Endothelial cell of umbilical vein (primary cell): ENCODE data around the gene U2AF1.
"Not testable (repeated sequence)": the region's sequence is repeated elsewhere in the genome, so short reads cannot be mapped to it uniquely, and the experiment has no call there.

Source experiments
- EZH2 ChIP-seq: IDR thresholded peaks from 2 replicates; pipeline ENCODE4 v1.6.1; 2012; ENCODE audit warnings: borderline replicate concordance, low read depth, mild to moderate bottlenecking, moderate library complexity, low read length, inconsistent platforms; ENCODE audit not compliant: severe bottlenecking
- POLR2A ChIP-seq: IDR thresholded peaks from 2 replicates; pipeline ENCODE4 v1.6.1; 2012; ENCODE audit warnings: low read depth, mild to moderate bottlenecking, control low read depth, low read length
- TF ChIP-seq, protein P1 (sequence below), 2 donors: IDR thresholded peaks; 1 replicate in 1 of 2; 2 replicates in 1 of 2; pipeline ENCODE4 v1.5.1; 2011; ENCODE audit warnings: low read length in 2 of 2, mild to moderate bottlenecking in 2 of 2, moderate library complexity in 2 of 2, control low read depth in 1 of 2, inconsistent platforms in 1 of 2, low read depth in 1 of 2; ENCODE audit not compliant: insufficient read depth in 1 of 2; ENCODE audit errors: extremely low read depth in 1 of 2

GRCh38 chr21:43072742-43073141 is 34.6 kb downstream of the U2AF1 start:
- TF ChIP-seq, protein P1, sequence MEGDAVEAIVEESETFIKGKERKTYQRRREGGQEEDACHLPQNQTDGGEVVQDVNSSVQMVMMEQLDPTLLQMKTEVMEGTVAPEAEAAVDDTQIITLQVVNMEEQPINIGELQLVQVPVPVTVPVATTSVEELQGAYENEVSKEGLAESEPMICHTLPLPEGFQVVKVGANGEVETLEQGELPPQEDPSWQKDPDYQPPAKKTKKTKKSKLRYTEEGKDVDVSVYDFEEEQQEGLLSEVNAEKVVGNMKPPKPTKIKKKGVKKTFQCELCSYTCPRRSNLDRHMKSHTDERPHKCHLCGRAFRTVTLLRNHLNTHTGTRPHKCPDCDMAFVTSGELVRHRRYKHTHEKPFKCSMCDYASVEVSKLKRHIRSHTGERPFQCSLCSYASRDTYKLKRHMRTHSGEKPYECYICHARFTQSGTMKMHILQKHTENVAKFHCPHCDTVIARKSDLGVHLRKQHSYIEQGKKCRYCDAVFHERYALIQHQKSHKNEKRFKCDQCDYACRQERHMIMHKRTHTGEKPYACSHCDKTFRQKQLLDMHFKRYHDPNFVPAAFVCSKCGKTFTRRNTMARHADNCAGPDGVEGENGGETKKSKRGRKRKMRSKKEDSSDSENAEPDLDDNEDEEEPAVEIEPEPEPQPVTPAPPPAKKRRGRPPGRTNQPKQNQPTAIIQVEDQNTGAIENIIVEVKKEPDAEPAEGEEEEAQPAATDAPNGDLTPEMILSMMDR (IDR thresholded peaks at IDR 0.05; ENCODE audit: extremely low read depth in 1 of 2, insufficient read depth in 1 of 2, low read depth in 1 of 2, low read length in 2 of 2), result not testable (repeated sequence)
- not testable (repeated sequence) for TF ChIP-seq POLR2A, EZH2
